Measurements from ENCODE around the gene SMIM13. TPM values are rescaled to one million over a fixed set of nuclear protein-coding genes. Genes with fewer than 3 reads are reported as not detected.

Gene SMIM13
- total RNA-seq, 2 experiments from 2014 or later, result 13.9 to 19.0 TPM

- intact Hi-C loops (cut with micrococcal nuclease; ENCODE audit: unreplicated experiment), result no loop called here
- Histone ChIP-seq H3K4me1 (ENCODE audit: insufficient read depth, low read length, poor library complexity, severe bottlenecking) (peaks cover 7% of the 10 kb centered on the region), H3K4me3 (ENCODE audit: low read depth, low read length, poor library complexity, severe bottlenecking) (no peak overlapping the region), H4K20me1 (ENCODE audit: insufficient read depth, low read length) (peaks cover 10% of the 10 kb centered on the region), H3K79me2 (ENCODE audit: insufficient read depth, low read depth, low read length) (peaks cover 15% of the 10 kb centered on the region; the same call in 1 of the 2 replicates), H2AFZ (ENCODE audit: low read length) (no peak overlapping the region), H3K36me3 (ENCODE audit: insufficient read depth, low read length) (peaks cover 8% of the 10 kb centered on the region), H3K9me3 (ENCODE audit: low read length) (no peaks in the 10 kb centered on the region), H3K9me2 (ENCODE audit: insufficient read depth, low read length) (no peaks in the 10 kb centered on the region), H3K4me2 (ENCODE audit: low read length) (no peak overlapping the region), H3K27ac (ENCODE audit: low read depth, low read length, poor library complexity, severe bottlenecking) (no peak overlapping the region)
- ChIA-PET CTCF (ENCODE audit: unreplicated experiment) (no interaction called here), POLR2A (interaction anchor here (0.6 kb wide), 1 partner anchor 467 kb away, joined by 3 read pairs; no protein-coding TSS in a partner anchor)
- DNase-seq (ENCODE audit: low spot score), result no peak
- TF ChIP-seq EZH2phosphoT487 (IDR thresholded peaks at IDR 0.05; ENCODE audit: borderline replicate concordance, low read depth, low read length), result no peak
- TF ChIP-seq CTCF (conservative IDR thresholded peaks at IDR 0.05; ENCODE audit: low read length), result no peak
- BruUV-seq (replicated peaks), result no TSS peak
Observed at GRCh38 chr6:11129908-11130565, 36.4 kb downstream of the SMIM13 start.

GRCh38 chr6:11130605-11131004, 37.0 kb downstream of the SMIM13 start:
- BruUV-seq (replicated peaks), result no TSS peak

More at GRCh38 chr6:11130605-11131004, 37.0 kb downstream of the SMIM13 start:
- H3K4me3 ChIP-seq (ENCODE audit: low read depth, low read length, poor library complexity, severe bottlenecking), result no peak overlapping the region
- ChIA-PET POLR2A (interaction anchor here (0.6 kb wide), 1 partner anchor 466 kb away, joined by 3 read pairs; no protein-coding TSS in a partner anchor), CTCF (ENCODE audit: unreplicated experiment) (no interaction called here)
- H3K4me1 ChIP-seq (ENCODE audit: insufficient read depth, low read length, poor library complexity, severe bottlenecking), result peaks cover 7% of the 10 kb centered on the region
- intact Hi-C loops (cut with micrococcal nuclease; ENCODE audit: unreplicated experiment), result no loop called here
- no peak overlapping the region for H3K27ac ChIP-seq (ENCODE audit: low read depth, low read length, poor library complexity, severe bottlenecking)
- peaks cover 10% of the 10 kb centered on the region for H4K20me1 ChIP-seq (ENCODE audit: insufficient read depth, low read length)
- TF ChIP-seq CTCF (conservative IDR thresholded peaks at IDR 0.05; ENCODE audit: low read length), result no peak
- no peak for TF ChIP-seq EZH2phosphoT487 (IDR thresholded peaks at IDR 0.05; ENCODE audit: borderline replicate concordance, low read depth, low read length)
- H2AFZ ChIP-seq (ENCODE audit: low read length), result no peak overlapping the region
- H3K9me2 ChIP-seq (ENCODE audit: insufficient read depth, low read length), result no peaks in the 10 kb centered on the region
- peaks cover 15% of the 10 kb centered on the region; the same call in 1 of the 2 replicates for H3K79me2 ChIP-seq (ENCODE audit: insufficient read depth, low read depth, low read length)
- H3K4me2 ChIP-seq (ENCODE audit: low read length), result no peak overlapping the region
- peaks cover 14% of the 10 kb centered on the region for H3K36me3 ChIP-seq (ENCODE audit: insufficient read depth, low read length)
- no peak for DNase-seq (ENCODE audit: low spot score)
- no peaks in the 10 kb centered on the region for H3K9me3 ChIP-seq (ENCODE audit: low read length)

Measured in OCI-LY7 (cell line).